Measurements from ENCODE around the gene TEX19. TPM values are rescaled to one million over a fixed set of nuclear protein-coding genes. Genes with fewer than 3 reads are reported as not detected.

The TEX19 gene
- 0.26 to 0.51 TPM (median 0.39 TPM) in 5 replicates for total RNA-seq (2022; extraction: Qiagen RNA extraction)

GRCh38 chr17:82358465-82359350 is at the start of gene TEX19:
Gene TEX19 (plus strand): TSS chr17:82359247. CDS start chr17:82362151, 2,904 bp downstream.

GRCh38 chr17:82317394-82318168 is 41.5 kb upstream of the TEX19 start, which contains the start of gene CD7:
Gene CD7 (minus strand): TSS chr17:82317608. CDS start chr17:82317495, 113 bp downstream.

GRCh38 chr17:82333279-82334171 is 25.5 kb upstream of the TEX19 start, which contains the start of gene SECTM1:
Gene SECTM1 (minus strand): TSS chr17:82333766. CDS start chr17:82327240, 6,526 bp downstream.

GRCh38 chr17:82371333-82372248 is 12.5 kb downstream of the TEX19 start, which contains the start of gene UTS2R:
Gene UTS2R (plus strand): TSS chr17:82371765. CDS start chr17:82374325, 2,560 bp downstream.

Other genes with a start within 250 kb of the TEX19 start
- 22.1 to 34.3 TPM (median 30.0 TPM) in 5 replicates for gene CCDC57, start 146.4 kb upstream of the TEX19 start, total RNA-seq (2022; extraction: Qiagen RNA extraction)
- 114 to 157 TPM (median 151 TPM) in 5 replicates for gene SLC16A3, start 130.2 kb upstream of the TEX19 start, total RNA-seq (2022; extraction: Qiagen RNA extraction)
- 191 to 231 TPM (median 228 TPM) in 5 replicates for gene CSNK1D, start 85.5 kb upstream of the TEX19 start, total RNA-seq (2022; extraction: Qiagen RNA extraction)
- 0.07 to 0.12 TPM in 2 of 5 replicates, not detected in the others for gene CD7, start 41.6 kb upstream of the TEX19 start, total RNA-seq (2022; extraction: Qiagen RNA extraction)
- gene SECTM1, start 25.5 kb upstream of the TEX19 start, total RNA-seq (2022; extraction: Qiagen RNA extraction): 1.3 to 2.5 TPM (median 2.0 TPM) in 5 replicates
- not detected in 5 replicates for gene UTS2R, start 12.5 kb downstream of the TEX19 start, total RNA-seq (2022; extraction: Qiagen RNA extraction)
- 9.5 to 14.5 TPM (median 13.3 TPM) in 5 replicates for gene HEXD, start 59.1 kb downstream of the TEX19 start, total RNA-seq (2022; extraction: Qiagen RNA extraction)
- gene OGFOD3, start 59.3 kb downstream of the TEX19 start, total RNA-seq (2022; extraction: Qiagen RNA extraction): 17.0 to 26.6 TPM (median 23.8 TPM) in 5 replicates
- 48.8 to 62.6 TPM (median 58.5 TPM) in 5 replicates for gene CYBC1, start 91.5 kb downstream of the TEX19 start, total RNA-seq (2022; extraction: Qiagen RNA extraction)
- gene NARF, start 99.5 kb downstream of the TEX19 start, total RNA-seq (2022; extraction: Qiagen RNA extraction): 46.9 to 60.5 TPM (median 55.4 TPM) in 5 replicates
- gene FOXK2, start 160.5 kb downstream of the TEX19 start, total RNA-seq (2022; extraction: Qiagen RNA extraction): 47.1 to 59.7 TPM (median 55.2 TPM) in 5 replicates